OCI-LY3 (cell line): ENCODE measurements around the gene ZNF518B.

Experiments
- CTCF ChIP-seq: fragments of 200-600, 300-600 bp; sonication (generic); IDR thresholded peaks from 2 replicates; pipeline ENCODE4 v1.5.1; 2014; ENCODE audit warnings: antibody characterized with exemption, low read length, low read depth
- EZH2phosphoT487 ChIP-seq: fragments of 200-600 bp; shearing (Covaris generic); IDR thresholded peaks from 2 replicates; pipeline ENCODE4 v1.6.1; 2018; ENCODE audit warnings: antibody characterized with exemption, mixed run types, low read depth

- TF ChIP-seq CTCF = no peak
- TF ChIP-seq EZH2phosphoT487 = no peak
Measured at GRCh38 chr4:10495651-10496050, 38.4 kb upstream of the ZNF518B start.
